K562 (cell line): ENCODE measurements around the gene CD300LG. TPM values are rescaled to one million over a fixed set of nuclear protein-coding genes. Genes with fewer than 3 reads are reported as not detected.
A peak's percentile ranks its signal among the peaks of the same experiment; 100 is the strongest.

ENCODE experiments used
- ATAC-seq: fragments of 200-7000 bp; cut with Tn5 transposase; 3 replicates; pipeline ENCODE4 v1.9.1; 2020; ENCODE audit warnings: moderate library complexity
- BruUV-seq: library from RNA; stranded (reverse); fragments of 400-500 nt; replicated peaks from 2 replicates; lab custom pipeline; 2021; lab: Mats Ljungman, UMichigan
- CTCF ChIA-PET: fragments of 300-600 bp; formaldehyde crosslinking; extraction: SDS; loops from one replicate; lab custom pipeline; 2021; ENCODE audit warnings: low intra/inter-chr PET ratio; lab: Yijun Ruan, JAX
- POLR2A ChIA-PET: fragments of 300-600, 350-650 bp; sonication (Branson Sonifier 250); formaldehyde crosslinking; extraction: SDS; loops from one replicate; lab custom pipeline; 2021; ENCODE audit warnings: antibody characterized with exemption, inconsistent platforms; lab: Yijun Ruan, JAX
- DNase-seq, 4 experiments: peaks; one replicate each; pipeline versions ENCODE4 v3.0.0 to v3.0.0-alpha.2; 2011 to 2018; ENCODE audit warnings: low spot score in 3 of 4, mixed read lengths in 3 of 4; ENCODE audit errors: extremely low read depth in 1 of 4
- FAIRE-seq: peaks from 2 replicates; lab custom pipeline; 2011; peaks lifted over from hg19 to GRCh38; lab: Jason Lieb, UNC
- H2AFZ ChIP-seq: 2 replicates; pipeline ENCODE4 v1.6.0; 2011; ENCODE audit warnings: low read depth, low read length, control low read depth, inconsistent platforms
- H3K27ac ChIP-seq: fragments of 200-600 bp; 3 replicates; pipeline ENCODE4 v1.8.0; 2011; ENCODE audit warnings: low read depth, mild to moderate bottlenecking, control low read depth, inconsistent platforms, low read length, moderate library complexity, mixed read lengths; ENCODE audit errors: extremely low read depth
- H3K27me3 ChIP-seq, 2 experiments: fragments of 300-600 bp in 1 of 2; 2 replicates in 1 of 2; 3 replicates in 1 of 2; pipeline versions ENCODE4 v1.6.0 to v1.8.0; 2011; ENCODE audit warnings: inconsistent platforms in 2 of 2, low read length in 2 of 2, mild to moderate bottlenecking in 1 of 2, mixed read lengths in 1 of 2, moderate library complexity in 1 of 2; ENCODE audit not compliant: control insufficient read depth in 2 of 2, insufficient read depth in 2 of 2
- H3K36me3 ChIP-seq: fragments of 300-600 bp; 3 replicates; pipeline ENCODE4 v1.8.0; 2011; ENCODE audit warnings: mild to moderate bottlenecking, low read length, inconsistent platforms; ENCODE audit not compliant: control insufficient read depth, insufficient read depth
- H3K4me1 ChIP-seq, 2 experiments: fragments of 200-600 bp in 1 of 2; replicated peaks in 1 of 2; 2 replicates in 1 of 2; 3 replicates in 1 of 2; pipeline versions ENCODE4 v1.5.1 to v1.8.0; 2011; ENCODE audit warnings: inconsistent platforms in 2 of 2, low read length in 2 of 2, mild to moderate bottlenecking in 1 of 2, mixed read lengths in 1 of 2, moderate library complexity in 1 of 2; ENCODE audit not compliant: control insufficient read depth in 2 of 2, insufficient read depth in 2 of 2
- H3K4me2 ChIP-seq: 2 replicates; pipeline ENCODE4 v1.6.1; 2011; ENCODE audit warnings: low read length, control low read depth, inconsistent platforms, mixed read lengths; ENCODE audit not compliant: insufficient read depth
- H3K4me3 ChIP-seq: fragments of 200-600 bp; sonication (generic), shearing (Covaris generic); 2 replicates; pipeline ENCODE4 v1.5.1; 2016; ENCODE audit warnings: control low read depth, inconsistent platforms
- H3K79me2 ChIP-seq: fragments of 200-600 bp; 3 replicates; pipeline ENCODE4 v1.8.0; 2011; ENCODE audit warnings: low read length, inconsistent platforms; ENCODE audit not compliant: control insufficient read depth, insufficient read depth
- H3K9ac ChIP-seq, 2 experiments: 2 replicates each; pipeline versions ENCODE4 v1.6.0 to v1.6.1; 2011; ENCODE audit warnings: low read depth in 2 of 2, low read length in 2 of 2, control low read depth in 1 of 2, inconsistent platforms in 1 of 2, mild to moderate bottlenecking in 1 of 2, mixed read lengths in 1 of 2; ENCODE audit not compliant: insufficient read depth in 1 of 2
- H3K9me1 ChIP-seq: one replicate; pipeline ENCODE4 v1.6.0; 2011; ENCODE audit warnings: inconsistent platforms, mild to moderate bottlenecking, low read length, moderate library complexity; ENCODE audit not compliant: control insufficient read depth, insufficient read depth
- H3K9me3 ChIP-seq: replicated peaks from 2 replicates; pipeline ENCODE4 v1.5.1; 2011; ENCODE audit warnings: low read depth, low read length, inconsistent platforms; ENCODE audit not compliant: control insufficient read depth, insufficient read depth
- H4K20me1 ChIP-seq: replicated peaks from 2 replicates; pipeline ENCODE4 v1.6.1; 2011; ENCODE audit warnings: low read length, inconsistent platforms, mixed read lengths; ENCODE audit not compliant: control insufficient read depth, insufficient read depth
- ASH1L ChIP-seq: fragments of 450-650 bp; IDR thresholded peaks from 2 replicates; pipeline ENCODE4 v1.6.1; 2018; ENCODE audit warnings: borderline replicate concordance, mild to moderate bottlenecking, low read depth; ENCODE audit not compliant: partially characterized antibody
- EGR1 ChIP-seq: fragments of 450-650 bp; conservative IDR thresholded peaks from 2 replicates; pipeline ENCODE4 v1.6.1; 2017; ENCODE audit warnings: mild to moderate bottlenecking
- ELF1 ChIP-seq: fragments of 200-800 bp; sonication (Bioruptor generic); IDR thresholded peaks from 2 replicates; pipeline ENCODE4 v1.6.1; 2016; ENCODE audit warnings: missing genetic modification characterization, missing compliant biosample characterization
- FOXP1 ChIP-seq: sonication (generic); formaldehyde crosslinking; IDR thresholded peaks from 2 replicates; pipeline ENCODE4 v1.8.0; 2022; ENCODE audit warnings: mild to moderate bottlenecking, missing genetic modification reagents
- HMGN3 ChIP-seq: IDR thresholded peaks from 2 replicates; pipeline ENCODE4 v1.6.1; 2011; ENCODE audit warnings: borderline replicate concordance, low read depth, mild to moderate bottlenecking, mixed read lengths, low read length; ENCODE audit not compliant: insufficient read length; ENCODE audit errors: extremely low read depth
- HSF4 ChIP-seq: fragments of 250-450 bp; sonication (Bioruptor Pico); IDR thresholded peaks from 2 replicates; pipeline ENCODE4 v2.1.2; 2022; ENCODE audit warnings: mild to moderate bottlenecking, moderate library complexity, borderline replicate concordance
- MAZ ChIP-seq, 2 experiments: fragments of 450-650 bp in 1 of 2; sonication (generic) in 1 of 2; formaldehyde crosslinking; IDR thresholded peaks in 1 of 2; conservative IDR thresholded peaks in 1 of 2; 2 replicates each; pipeline versions ENCODE4 v1.4.0 to v1.5.0; 2020; ENCODE audit warnings: mild to moderate bottlenecking in 1 of 2, missing genetic modification reagents in 1 of 2
- MTF1 ChIP-seq: fragments of 250-450 bp; sonication (Bioruptor Pico); IDR thresholded peaks from 2 replicates; pipeline ENCODE4 v1.9.0; 2021; ENCODE audit warnings: moderate library complexity, mild to moderate bottlenecking, inconsistent platforms, borderline replicate concordance
- MYC ChIP-seq, 2 experiments: fragments of 250-450 bp in 1 of 2; sonication (Bioruptor Pico) in 1 of 2; IDR thresholded peaks; 2 replicates each; pipeline versions ENCODE4 v1.5.1 to v1.6.1; 2012 to 2021; ENCODE audit warnings: low read depth in 2 of 2, borderline replicate concordance in 1 of 2, improper control_type of control experiment in 1 of 2, low read length in 1 of 2, mild to moderate bottlenecking in 1 of 2, moderate library complexity in 1 of 2
- NRF1 ChIP-seq, 2 experiments: fragments of 450-650 bp; IDR thresholded peaks in 1 of 2; conservative IDR thresholded peaks in 1 of 2; 2 replicates each; pipeline ENCODE4 v1.6.1; 2014; ENCODE audit warnings: mild to moderate bottlenecking in 2 of 2
- PHTF2 ChIP-seq: fragments of 250-450 bp; sonication (Bioruptor Pico); IDR thresholded peaks from 2 replicates; pipeline ENCODE4 v1.5.0; 2021; ENCODE audit warnings: mild to moderate bottlenecking
- RBBP5 ChIP-seq: fragments of 200-600 bp; sonication (generic); IDR thresholded peaks from 2 replicates; pipeline ENCODE4 v1.6.1; 2012; ENCODE audit warnings: borderline replicate concordance, mild to moderate bottlenecking, low read length, control low read depth, inconsistent platforms; ENCODE audit not compliant: insufficient read depth, poor library complexity, severe bottlenecking
- RBFOX2 ChIP-seq: fragments of 200-400 bp; formaldehyde crosslinking; IDR thresholded peaks from 2 replicates; pipeline ENCODE4 v1.6.1; 2017; ENCODE audit warnings: low read depth, mild to moderate bottlenecking, low read length, moderate library complexity
- SFPQ ChIP-seq: fragments of 200-400 bp; formaldehyde crosslinking; IDR thresholded peaks from 2 replicates; pipeline ENCODE4 v1.6.1; 2017; ENCODE audit warnings: mild to moderate bottlenecking, low read depth, low read length, moderate library complexity
- TAF1 ChIP-seq: IDR thresholded peaks from 2 replicates; pipeline ENCODE4 v1.6.1; 2011; ENCODE audit warnings: mild to moderate bottlenecking, low read length, moderate library complexity; ENCODE audit not compliant: insufficient read depth, control insufficient read depth, severe bottlenecking; ENCODE audit errors: extremely low read depth
- ZBTB7A ChIP-seq: IDR thresholded peaks from 2 replicates; pipeline ENCODE4 v1.6.1; 2011; ENCODE audit warnings: low read depth, mild to moderate bottlenecking, low read length, moderate library complexity, borderline replicate concordance; ENCODE audit not compliant: control insufficient read depth
- ZNF263 ChIP-seq: sonication (generic); formaldehyde crosslinking; IDR thresholded peaks from 2 replicates; pipeline ENCODE4 v1.8.0; 2022; ENCODE audit warnings: mild to moderate bottlenecking, missing genetic modification reagents, borderline replicate concordance
- WGBS: fragments of 100-300 bp; shearing (Covaris generic); methylation state at CpG from one replicate; pipeline ENCODE4 v1.1.6; 2016; ENCODE audit warnings: low coverage, mixed read lengths; ENCODE audit not compliant: insufficient coverage; ENCODE audit errors: missing lambda C conversion rate; 5-methylcytosine and 5-hydroxymethylcytosine counted together
- in situ Hi-C: fragments of 300-500 bp; cut with MboI; formaldehyde crosslinking; loops from 4 replicates; pipeline ENCODE4 v1.15.0; 2018; ENCODE audit warnings: inconsistent platforms, mixed read lengths
- intact Hi-C: fragments of 100-400 bp; cut with micrococcal nuclease; formaldehyde crosslinking; loops from 2 replicates; pipeline ENCODE4 v1.14.2; 2022
- polyA plus RNA-seq, 8 experiments: library from polyadenylated mRNA; depleted of rRNA in 4 of 8; stranded (reverse) in 5 of 8; unstranded in 3 of 8; fragments of >200 nt; fragmentation: Nextera tagmentation in 2 of 8; fragmentation: Illumina TruSeq in 1 of 8; extraction: Ambion mirVana in 2 of 8; extraction: Trizol in 1 of 8; gene quantifications; 2 replicates each; pipeline versions ENCODE4 v1.2.1 to v1.2.3, GENCODE V29; 2011 to 2014; ENCODE audit warnings: inconsistent platforms in 1 of 8, missing spikeins in 1 of 8
- total RNA-seq, 7 experiments: library from RNA; depleted of rRNA in 6 of 7; stranded (reverse); fragments of >200 nt in 6 of 7; fragmentation: Illumina TruSeq in 2 of 7; extraction: Trizol in 2 of 7; gene quantifications; 2 replicates each; pipeline versions ENCODE4 v1.2.1 to v1.2.3, GENCODE V29; 2011 to 2021; ENCODE audit warnings: low replicate concordance in 1 of 7

CD300LG gene
- total and polyA plus RNA-seq, 9 of the 15 experiments (the other 6 are each of a cell fraction or from before 2014, with no cell fraction given), result not detected

GRCh38 chr17:43832976-43833829 is 13.8 kb upstream of the CD300LG start, which contains the start of gene MPP3:
Gene MPP3, minus strand, starts transcription at chr17:43833146. Its CDS starts 1,240 bp downstream, at chr17:43831906.
- Histone ChIP-seq H3K79me2 (no peaks in the 10 kb centered on the region), H3K4me2 (peak within 1 kb of the TSS; percentile 63), H3K4me1 (peaks cover 5 to 22% of the 10 kb centered on the region in 2 experiments), H3K27me3 (peaks cover 0 to 10% of the 10 kb centered on the region in 2 experiments; a peak in 1 of 5 replicates), H2AFZ (peak within 1 kb of the TSS; percentile 92), H3K9ac (peak within 1 kb of the TSS; percentile 51 to 90; a peak in 3 of 4 replicates), H3K27ac (peak within 1 kb of the TSS; percentile 55; the same call in 2 of the 3 replicates), H3K9me3 (peaks cover 5% of the 10 kb centered on the region), H3K9me1 (no peaks in the 10 kb centered on the region), H3K36me3 (no peaks in the 10 kb centered on the region), H4K20me1 (no peaks in the 10 kb centered on the region; the same call in 1 of the 2 replicates), H3K4me3 (peak within 1 kb of the TSS; percentile 61)
- ChIA-PET POLR2A (interaction anchor here (1.6 kb wide), 1 partner anchor 10 kb away, joined by 3 read pairs; no protein-coding TSS in a partner anchor), CTCF (no interaction called here)
- ATAC-seq (peak; percentile 99), DNase-seq (peak; percentile 83 to 97 (median 95)), FAIRE-seq (no peak)
- WGBS, result 16% methylated on average over 34 of the region's 87 CpGs
- intact Hi-C loops (no loop called here), in situ Hi-C loops (no loop called here)
- no TSS peak for BruUV-seq
- TF ChIP-seq HMGN3 (peak; percentile 35), RBFOX2 (peak; percentile 69), TAF1 (peak; percentile 66), MYC (IDR thresholded peaks at IDR 0.05; ENCODE audit: low read depth, low read length) (peak; percentile 13; the same call in 1 of the 2 replicates), MYC (CRISPR knock-in tag; IDR thresholded peaks at IDR 0.05; ENCODE audit: borderline replicate concordance, low read depth) (no peak), HSF4 (no peak), ELF1 (tag) (no peak), MTF1 (CRISPR knock-in tag) (no peak), ZBTB7A (peak; percentile 14; the same call in 1 of the 2 replicates), NRF1 (conservative IDR thresholded peaks at IDR 0.05 in 1 of 2, IDR thresholded peaks at IDR 0.05 in 1 of 2) (peak in 1 of 2 experiments; percentile 64; a peak in 2 of 4 replicates), FOXP1 (peak; percentile 47; the same call in 1 of the 2 replicates), SFPQ (no peak), MAZ (CRISPR knock-in tag; conservative IDR thresholded peaks at IDR 0.05 in 1 of 2, IDR thresholded peaks at IDR 0.05 in 1 of 2) (peak; percentile 8 to 91; a peak in 3 of 4 replicates), EGR1 (peak; percentile 49; the same call in 1 of the 2 replicates), ZNF263 (peak; percentile 85), PHTF2 (CRISPR knock-in tag) (no peak), ASH1L (no peak), RBBP5 (peak; percentile 41)
